HG03196 (cell line): ENCODE data around the gene HS3ST5.

Source experiments
- ATAC-seq: cut with Tn5 transposase; IDR thresholded peaks from one replicate; pipeline ENCODE4 v1.9.1; 2021; ENCODE audit not compliant: unreplicated experiment

The HS3ST5 gene

GRCh38 chr6:114008331-114008730 is 334.5 kb downstream of the HS3ST5 start:
- no peak for ATAC-seq

- no peak for ATAC-seq
These were observed 335.3 kb downstream of the HS3ST5 start for GRCh38 chr6:114007516-114007915.
